ENCODE measurements around the gene SNX18.
"Not testable (repeated sequence)": the region's sequence is repeated elsewhere in the genome, so short reads cannot be mapped to it uniquely, and the experiment has no call there.

SNX18 gene

DNA sequence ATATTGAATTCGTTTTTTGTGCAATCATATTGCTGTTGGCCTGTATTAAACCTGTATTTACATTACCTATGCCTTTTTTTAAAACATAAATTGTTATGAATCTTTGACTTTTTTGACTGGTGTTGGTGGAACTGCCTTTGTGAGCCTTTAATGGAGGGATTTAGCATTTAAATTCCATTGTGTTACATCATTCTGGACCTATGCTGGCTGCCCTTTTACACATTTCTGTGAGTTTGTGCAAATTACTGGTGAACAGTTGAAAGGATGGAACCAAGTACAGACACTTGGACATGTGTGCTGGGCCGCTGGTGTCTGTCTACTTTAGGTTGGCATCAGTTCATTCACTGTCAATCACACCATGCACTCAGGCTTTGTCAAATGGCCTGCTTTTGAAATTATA is 3.4 kb downstream of the SNX18 start:
- DNase-seq = no peak

DNA sequence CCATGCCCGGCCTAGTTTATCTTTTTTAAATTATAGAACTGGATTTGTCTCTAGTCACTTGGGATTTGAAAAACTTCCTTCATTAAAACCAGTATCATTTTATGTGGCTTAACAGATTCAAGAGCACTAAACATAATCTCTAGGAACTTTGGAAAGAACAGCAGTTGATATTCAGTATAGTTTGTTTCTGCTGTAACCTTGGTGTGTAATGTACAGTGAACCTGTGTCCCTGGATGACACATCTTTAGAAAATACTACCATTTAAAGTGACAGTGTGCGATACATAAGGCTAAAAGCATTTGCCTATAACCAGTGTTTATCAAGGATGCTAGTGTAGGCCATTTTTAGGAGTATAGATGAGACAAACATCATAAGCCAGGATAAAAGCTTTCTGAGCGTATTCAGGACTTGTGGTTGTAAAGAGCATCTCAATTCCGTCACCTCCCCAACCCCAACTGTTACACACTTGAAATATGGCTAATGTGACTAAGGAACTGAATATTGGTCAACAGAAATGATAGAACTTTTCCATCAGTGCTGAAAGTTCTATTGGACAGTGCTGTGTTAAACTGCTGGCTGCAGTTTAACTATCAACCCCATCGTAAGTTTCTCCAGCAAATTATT is 4.4 kb downstream of the SNX18 start:
- no peak for DNase-seq

DNA sequence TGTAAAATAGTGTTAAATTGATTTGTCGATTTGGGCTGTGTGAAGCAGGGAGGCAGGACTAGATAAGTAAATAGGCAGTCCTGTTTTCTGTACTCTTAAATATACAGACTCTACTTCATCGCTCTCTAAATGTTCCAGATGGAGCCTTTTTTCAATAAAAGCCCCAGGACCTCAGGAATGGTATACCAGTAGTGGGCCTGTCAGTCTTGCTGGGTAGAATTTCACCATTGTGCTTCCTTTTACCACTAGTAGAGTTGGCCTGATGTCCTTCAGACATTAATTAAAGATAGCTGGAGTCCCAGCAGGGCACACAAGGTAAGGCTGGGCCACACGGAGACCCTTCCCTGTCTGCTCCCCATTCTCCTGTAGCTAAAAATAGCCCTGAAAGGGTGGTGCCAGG is 6.0 kb downstream of the SNX18 start:
- no peak for DNase-seq

DNA sequence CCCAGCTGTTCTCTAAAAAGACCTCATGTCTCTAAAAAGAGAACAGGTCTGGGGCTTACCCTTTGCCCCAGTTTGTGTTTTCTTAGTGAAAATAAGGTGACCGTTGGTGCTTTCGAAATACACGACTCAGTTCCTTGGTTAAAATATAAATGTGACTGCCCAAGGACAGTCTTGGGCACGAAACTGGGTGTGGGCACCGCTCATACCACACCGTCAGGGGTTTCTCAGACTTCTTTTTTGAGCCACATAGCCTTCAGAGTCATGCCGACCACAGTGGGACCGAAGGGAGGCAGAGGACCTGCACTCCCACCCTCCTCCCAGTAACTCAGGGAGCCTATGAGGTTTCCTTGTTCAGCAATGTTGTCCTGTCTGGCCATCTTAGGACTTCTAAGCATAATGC is 6.5 kb downstream of the SNX18 start:
- DNase-seq = no peak

DNA sequence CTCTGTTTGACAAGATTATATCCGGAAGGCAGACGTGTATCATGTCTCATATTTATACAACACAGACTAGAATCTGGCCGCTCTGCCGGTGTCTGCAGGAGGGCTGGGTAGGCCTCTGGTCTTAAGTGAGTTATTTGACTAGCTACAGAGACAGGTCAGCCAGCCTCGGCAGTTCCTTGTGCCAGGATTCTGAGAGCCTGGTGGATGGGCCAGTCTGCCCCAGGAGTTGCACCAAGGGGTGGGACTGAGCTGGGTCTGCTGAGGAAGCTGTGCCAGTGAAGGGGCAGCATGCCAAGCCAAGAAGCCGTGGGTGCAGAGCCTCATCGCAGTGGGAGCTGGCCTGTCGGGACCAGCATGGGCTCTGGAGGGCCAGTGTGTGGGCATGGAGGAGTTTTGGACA is 7.1 kb downstream of the SNX18 start:
- DNase-seq = no peak

DNA sequence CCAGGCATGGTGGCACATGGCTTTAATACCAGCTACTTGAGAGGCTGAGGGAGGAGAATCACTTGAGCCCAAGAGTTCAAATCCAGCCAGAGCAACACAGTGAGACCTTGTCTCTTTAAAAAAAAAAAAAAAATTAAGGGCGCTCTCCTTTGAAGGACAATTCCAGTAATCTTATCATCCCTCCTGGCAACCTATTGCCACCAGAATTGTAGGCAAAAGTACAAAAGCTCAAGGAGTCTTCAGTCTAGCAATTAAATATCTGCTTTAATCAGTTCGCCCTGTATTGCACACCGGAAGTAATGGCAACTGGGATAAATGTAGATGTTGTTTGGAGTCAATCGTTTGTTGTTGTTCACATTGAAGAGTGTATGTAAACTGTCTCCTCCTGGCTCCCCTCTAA is 7.7 kb downstream of the SNX18 start:
- DNase-seq = no peak

DNA sequence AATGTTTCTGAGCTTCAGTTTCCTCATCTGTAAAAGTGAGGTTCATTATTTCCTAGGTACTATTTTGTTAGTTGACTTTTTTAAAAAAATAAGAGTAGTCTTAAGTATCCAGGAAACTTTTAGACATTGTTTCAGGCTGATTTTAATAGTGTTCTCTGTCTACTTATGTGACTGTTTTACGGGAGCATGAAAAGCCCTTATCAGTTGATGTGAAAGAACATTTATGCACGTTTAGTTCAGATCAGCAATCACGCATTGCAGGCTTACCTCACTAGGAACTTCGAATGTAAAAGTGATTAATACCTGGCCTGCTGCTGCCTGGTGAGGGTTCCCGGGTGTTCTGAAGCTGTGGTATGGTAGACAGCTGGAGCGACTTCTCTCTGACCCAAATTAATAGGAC is 8.1 kb downstream of the SNX18 start:
- no peak for DNase-seq

DNA sequence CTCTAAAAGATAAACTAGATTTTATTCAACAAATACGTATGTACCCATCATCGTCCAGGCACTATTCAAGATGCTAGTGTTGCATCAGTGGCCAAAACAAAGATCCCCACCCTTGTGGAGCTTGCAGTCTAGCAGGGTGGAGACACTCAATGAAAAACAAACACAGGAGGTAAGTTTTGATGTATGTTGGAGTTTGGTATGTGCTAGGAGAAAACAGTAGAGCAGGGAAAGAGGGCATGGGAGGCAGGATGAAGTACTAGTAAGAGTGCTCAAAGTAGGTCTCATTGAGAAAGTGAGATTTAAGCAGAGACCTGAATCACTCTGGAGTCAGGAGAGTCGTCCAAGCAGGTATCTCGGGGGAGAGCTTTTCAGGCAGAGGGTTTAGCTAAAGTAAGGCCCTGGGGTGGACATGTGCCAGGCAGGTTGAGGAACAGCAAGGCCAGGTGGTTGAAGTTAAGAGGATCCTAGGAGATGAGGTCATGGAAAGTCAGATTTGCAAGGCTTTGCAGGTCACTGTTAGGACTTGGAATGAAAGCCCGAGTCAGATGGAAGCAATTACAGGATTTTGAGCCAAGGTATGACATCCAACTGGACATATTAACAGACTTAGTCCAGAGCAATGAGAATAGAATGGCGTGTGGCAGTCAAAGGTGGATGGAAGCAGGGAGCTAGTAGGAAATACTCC is 9.2 kb downstream of the SNX18 start:
- no peak for DNase-seq

DNA sequence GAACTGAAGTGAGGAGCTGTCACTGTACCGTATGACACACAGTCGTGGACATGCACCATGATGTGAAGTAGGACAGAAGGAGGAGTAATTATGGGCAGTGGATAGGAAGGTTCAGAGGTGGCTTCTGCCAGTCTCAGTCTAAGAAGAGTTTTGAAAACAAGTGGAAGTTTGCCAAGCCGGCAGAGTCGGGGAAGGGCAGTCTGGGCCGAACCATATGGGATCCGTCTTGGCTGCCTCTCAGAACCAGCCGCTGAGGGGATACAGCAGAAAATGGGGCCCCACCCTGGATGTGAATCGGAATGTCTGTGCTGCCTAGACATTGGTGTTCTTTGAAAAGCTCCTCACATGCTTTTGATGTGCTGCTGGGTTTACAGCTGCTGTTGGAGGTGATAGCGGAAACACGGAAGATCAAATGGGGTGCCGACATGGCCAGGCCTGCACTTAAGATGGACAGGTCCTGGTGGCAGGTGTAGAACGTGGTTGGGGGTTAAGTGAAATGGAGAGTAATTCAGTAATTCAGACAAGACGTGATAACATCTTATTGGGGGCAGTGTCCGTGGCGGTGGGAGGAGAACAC is 11.2 kb downstream of the SNX18 start:
- DNase-seq = no peak

DNA sequence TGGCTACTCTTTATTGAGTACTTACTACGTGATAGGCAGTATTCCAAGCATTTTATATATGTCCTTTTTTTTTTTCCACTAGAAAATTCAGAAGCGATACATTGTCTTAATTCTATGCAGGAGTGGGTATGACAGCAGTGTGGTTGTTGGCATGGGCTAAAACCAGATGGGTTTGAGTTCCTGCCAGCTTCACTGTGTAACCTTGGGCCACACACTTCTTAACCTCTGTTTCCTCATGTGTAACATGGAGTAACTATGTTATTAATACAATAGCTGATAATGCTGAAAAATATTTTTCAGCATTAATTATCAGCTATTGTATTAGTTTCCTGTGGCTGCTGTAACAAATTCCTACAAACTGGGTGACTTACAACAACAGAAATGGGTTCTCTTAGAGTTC is 12.0 kb downstream of the SNX18 start:
- no peak for DNase-seq

DNA sequence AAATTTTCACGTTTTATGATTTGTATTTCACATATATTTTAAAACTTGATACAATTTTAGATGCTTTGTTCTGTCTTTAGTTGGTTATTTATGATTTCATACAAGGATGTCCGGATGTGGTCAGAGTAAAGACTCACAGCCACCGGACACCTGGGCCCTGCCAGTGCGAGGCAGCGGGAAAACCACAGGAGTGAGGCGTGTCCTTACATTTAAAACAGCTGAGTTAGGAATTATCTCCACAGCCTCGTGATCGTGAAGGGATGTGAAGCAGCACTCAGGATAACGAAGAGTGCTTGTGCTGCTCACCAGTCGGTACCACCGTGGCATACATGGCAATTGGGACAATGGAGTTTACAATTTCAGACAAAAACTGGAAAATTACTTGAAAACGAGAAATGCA is 14.0 kb downstream of the SNX18 start:
- no peak for DNase-seq

DNA sequence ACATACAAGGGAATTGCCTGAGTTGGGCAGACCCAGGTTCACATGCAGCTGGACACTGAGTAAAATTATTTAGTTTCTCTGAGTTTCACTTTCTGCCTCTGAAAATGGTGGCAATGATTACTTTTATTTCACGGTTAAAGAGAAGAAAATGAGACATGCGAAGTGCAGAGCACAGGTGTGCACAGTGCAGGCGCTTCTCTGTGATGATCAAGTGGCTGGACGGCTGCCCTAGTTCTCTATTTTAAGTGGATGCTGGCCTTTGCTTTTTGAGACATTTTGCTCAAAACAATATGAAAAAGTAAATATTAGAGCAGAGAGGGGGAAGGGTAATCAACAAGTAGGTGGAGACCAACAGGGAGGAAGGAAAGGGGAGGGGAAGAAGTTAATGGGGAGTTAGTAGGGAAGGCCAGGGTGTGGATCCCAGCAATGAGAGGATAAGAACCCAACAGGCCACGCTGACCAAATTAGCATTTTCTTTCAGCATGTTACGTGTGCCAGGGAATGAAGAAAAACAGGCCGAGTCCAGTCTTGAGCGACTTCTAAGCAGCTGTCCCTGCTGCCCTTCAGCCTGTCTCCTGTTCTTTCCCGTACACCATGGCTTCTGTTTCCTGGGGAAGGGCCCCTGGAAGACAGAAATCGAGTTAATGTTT is 16.1 kb downstream of the SNX18 start:
- peak; percentile 76 for DNase-seq

DNA sequence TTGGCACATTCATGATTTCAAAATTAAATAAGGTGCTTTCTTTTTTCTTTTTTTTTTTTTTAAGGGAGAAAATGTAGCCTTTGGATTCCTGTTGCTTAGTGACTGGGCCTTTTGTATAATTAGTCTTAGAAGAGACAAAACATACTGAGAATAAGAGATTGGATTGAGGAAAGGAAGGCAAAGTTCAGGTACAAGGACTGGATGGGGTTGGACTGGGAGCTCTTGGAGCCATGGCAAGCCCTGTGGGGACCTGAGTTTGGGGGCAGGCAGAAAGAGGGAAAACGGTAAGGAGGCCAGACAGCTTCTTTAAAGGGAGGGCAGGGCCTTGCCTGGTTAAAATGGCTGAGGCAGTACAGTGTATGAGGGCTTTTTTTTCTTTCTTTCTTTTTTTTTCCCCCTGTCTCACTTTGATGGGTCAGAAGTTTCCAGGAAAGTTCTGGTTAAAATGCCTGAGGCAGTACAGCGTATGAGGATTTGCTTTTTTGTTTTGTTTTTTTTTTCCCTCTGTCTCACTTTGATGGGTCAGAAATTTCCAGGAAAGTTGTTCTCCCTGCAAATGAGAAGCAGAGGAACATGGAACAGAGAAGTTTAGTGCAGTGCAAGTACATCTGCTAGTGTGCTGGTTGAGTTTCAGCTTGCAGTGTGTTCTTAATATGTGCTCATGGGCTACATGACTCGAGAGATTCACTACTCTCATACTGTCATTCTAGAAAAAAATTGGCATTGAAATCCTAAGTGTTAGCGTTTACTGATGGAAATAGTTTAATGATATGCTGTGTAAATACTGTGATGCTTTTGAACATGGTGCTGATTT is 16.8 kb downstream of the SNX18 start:
- peak; percentile 39 for DNase-seq

DNA sequence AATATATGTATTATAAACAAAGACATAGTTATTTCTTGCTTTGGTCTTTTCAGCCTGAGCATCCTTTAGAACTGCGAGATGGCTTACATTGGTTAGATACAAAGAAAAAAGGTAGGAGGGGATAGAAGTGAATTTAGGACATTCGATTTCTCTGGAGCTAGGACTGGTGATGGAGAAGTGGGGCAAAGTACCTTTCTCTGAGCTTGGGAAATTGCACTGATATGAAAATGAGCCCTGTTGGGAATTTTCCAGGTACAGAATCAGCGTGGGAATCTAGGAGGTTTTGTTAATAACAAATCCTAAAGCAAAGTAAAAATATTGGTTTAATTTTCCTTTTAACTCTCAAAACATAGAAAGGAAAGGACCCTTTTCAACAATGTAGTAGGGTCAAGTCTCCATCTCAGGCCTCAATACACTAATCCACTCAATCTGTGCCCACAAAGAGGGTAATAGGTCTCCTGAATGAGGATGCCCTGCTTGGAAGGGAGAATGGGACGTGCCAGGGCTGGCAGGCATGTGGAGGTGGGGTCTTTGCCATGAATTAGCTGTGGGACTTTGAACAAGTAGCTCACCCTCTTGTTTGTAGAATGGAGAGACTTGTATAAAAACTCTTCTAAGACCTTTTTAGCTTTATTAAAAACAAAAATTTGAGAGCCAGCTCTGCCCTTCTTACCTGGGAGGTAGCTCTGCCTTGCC is 17.7 kb downstream of the SNX18 start:
- no peak for DNase-seq

DNA sequence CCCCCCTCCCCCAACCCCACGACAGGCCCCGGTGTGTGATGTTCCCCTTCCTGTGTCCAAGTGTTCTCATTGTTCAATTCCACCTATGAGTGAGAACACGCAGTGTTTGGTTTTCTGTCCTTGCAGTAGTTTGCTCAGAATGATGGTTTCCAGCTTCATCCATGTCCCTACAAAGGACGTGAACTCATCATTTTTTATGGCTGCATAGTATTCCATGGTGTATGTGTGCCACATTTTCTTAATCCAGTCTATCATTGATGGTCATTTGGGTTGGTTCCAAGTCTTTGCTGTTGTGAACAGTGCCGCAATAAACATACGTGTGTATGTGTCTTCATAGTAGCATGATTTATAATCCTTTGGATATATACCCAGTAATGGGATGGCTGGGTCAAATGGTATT is 18.8 kb downstream of the SNX18 start:
- DNase-seq = not testable (repeated sequence)

DNA sequence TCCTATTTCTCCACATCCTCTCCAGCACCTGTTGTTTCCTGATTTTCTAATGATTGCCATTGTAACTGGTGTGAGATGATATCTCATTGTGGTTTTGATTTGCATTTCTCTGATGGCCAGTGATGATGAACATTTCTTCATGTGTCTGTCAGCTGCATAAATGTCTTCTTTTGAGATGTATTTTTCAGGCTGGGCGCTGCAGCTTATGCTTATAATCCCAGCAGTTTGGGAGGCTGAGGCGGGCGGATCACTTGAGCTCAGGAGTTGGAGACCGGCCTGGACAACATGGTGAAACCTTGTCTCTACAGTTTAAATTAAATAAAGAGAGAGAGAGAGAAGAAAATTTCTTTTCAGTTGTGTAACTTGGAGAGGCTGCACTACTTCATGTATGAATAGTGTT is 19.3 kb downstream of the SNX18 start:
- DNase-seq = not testable (repeated sequence)

DNA sequence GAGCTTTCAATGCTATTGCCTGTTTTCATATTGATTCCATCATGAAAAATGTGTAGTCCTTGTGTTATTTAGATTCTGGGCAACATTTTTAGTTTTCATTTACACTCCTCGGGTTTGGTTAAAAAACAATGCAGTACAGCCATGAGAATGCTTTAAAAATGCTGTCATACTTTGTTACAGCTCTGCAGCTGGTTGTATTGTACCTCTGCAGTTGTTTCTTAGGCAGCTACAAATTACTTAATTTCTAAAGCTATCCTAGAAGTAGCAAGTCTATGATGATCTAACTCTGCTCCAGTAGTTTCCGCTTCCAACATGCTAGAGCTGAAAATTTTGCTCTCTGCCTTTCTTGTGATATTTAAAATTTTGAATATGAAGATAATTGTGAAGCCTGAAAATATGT is 20.2 kb downstream of the SNX18 start:
- DNase-seq = no peak

DNA sequence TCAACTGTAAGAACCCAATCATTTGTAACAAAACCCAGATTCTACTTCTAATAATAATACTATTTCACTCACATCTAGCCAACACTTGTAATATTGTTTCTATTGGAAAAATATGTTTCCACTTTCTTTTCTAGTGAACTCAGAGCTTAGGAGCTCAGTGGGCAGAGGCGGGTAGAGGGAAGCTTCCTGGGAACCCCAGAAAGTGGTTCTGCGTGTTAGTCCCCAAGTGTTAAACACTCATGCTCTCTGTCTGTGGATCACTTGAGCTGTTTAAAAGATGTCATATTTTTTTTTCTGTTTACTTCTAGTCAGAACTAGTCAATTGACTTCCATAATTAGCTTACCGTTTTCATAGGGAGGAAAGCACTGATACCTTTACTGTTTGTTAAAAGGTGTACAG is 20.6 kb downstream of the SNX18 start:
- no peak for DNase-seq

DNA sequence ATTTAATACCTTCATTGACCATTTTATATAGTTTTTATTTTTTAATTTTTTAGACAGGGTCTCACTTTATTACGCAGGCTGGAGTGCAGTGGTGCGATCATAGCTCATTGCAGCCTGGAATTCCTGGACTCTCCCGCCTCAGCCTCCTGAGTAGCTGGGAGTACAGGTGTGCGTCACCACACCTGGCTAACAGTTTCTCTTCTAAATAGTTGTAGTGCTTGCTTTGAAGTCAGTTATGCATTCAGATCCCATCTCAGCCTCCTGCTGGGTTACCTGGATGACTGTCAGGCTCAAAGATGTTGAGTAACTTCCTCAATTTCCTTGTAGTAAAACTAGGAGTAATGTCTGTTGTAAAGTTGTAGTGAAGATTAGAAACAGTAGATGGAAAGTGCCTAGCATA is 21.4 kb downstream of the SNX18 start:
- no peak for DNase-seq

DNA sequence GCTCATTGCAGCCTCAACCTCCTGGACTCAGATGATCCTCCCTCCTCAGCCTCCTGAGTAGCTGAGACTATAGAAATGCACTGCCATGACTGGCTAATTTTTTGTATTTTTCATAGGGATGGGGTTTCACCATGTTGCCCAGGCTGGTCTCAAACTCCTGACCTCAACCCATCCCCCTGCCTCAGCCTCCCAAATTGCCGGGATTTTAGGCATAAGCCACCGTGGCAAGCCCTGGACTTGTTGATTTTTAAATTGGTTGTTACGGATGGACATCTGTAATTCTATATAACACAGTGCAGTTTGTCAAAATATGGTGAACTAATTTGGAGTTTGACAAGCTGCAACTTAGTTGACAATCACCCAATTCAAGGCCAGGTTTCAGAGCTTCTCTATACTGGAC is 22.7 kb downstream of the SNX18 start:
- DNase-seq = no peak

DNA sequence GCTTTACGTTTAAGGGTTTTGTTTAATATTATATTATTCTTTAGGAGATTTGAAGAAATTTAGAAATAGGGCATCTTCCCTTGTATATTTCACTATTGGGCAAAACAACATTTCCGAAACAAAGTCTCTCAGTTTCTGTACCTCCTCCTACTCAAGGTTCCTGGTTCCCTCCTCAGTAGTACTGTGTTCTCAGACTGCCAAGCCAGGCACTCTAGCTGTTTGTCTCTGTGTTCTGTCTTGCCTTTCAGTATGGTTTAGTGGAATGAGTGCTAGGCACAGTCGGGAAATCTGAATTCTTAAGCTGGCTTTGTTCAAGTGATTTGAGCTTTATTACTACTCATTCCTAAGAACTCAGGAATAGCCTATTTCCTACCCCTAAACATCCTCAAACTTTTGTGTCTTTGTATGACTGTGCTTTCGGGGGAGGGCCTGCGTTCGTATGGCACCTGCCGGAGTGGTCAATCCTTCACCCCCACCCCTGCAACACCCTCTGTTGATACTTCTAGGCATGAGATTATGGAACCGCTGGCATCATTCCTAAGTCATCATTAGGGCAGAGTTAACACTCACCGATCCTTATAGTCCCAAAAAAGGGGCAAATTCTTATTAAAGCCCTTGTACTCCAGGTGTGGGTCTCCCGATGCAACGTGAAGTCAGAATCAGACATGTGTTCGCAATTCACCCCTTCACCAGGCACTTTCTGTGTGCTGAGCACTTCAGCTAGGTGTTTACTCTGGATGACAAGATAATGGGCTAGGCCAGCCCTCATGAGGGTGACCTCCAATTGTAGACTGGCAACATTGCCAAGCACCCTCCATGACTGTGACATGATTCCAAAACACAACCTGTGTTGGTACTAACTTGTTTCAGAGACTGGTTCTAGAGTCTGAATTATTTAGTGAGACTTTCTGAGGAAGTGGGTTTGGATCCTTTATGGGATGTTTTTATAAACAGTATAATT is 24.5 kb downstream of the SNX18 start:
- peak; percentile 91 for DNase-seq

DNA sequence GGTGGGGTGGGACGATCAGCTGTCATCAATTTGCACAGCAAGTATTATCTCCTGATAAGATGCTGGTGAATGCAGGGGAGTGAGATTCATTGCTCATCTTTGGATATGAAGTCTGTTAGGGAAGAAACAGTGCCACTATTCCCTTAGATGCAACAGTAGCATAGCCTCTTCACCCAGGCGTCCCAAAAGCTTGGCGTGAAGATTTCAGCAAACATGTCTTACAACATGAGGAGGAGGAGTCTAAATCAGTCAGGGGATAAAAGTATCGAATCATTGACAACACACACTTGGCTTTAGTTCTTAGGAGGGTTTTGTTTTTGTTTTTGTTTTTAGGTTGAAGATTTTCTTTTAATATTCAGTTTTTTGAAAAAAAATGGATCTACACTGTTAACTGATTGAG is 26.5 kb downstream of the SNX18 start:
- no peak for DNase-seq
